Measurements from ENCODE around the gene SHISA4. TPM values are rescaled to one million over a fixed set of nuclear protein-coding genes. Genes with fewer than 3 reads are reported as not detected.
"Not testable (repeated sequence)": the region's sequence is repeated elsewhere in the genome, so short reads cannot be mapped to it uniquely, and the experiment has no call there.

The SHISA4 gene
- total and polyA plus RNA-seq, 2 donors (not counting 1 experiment from before 2014, with no cell fraction given): 0.12 TPM; not detected in 1

- H3K27me3 ChIP-seq (replicated peaks in 1 of 4; ENCODE audit: control extremely low read depth in 1 of 4, control insufficient read depth in 3 of 4, insufficient read depth in 4 of 4, low read length in 3 of 4): no peaks in the 10 kb centered on the region
- H3K4me2 ChIP-seq (replicated peaks; ENCODE audit: low read depth, low read length, poor library complexity, severe bottlenecking): no peak overlapping the region
- H4K20me1 ChIP-seq (ENCODE audit: control insufficient read depth, insufficient read depth, low read length, poor library complexity, severe bottlenecking): no peaks in the 10 kb centered on the region
- ChIA-PET CTCF (no interaction called here), POLR2A (no interaction called here)
- H3K9me3 ChIP-seq (ENCODE audit: control extremely low read depth in 1 of 3, control insufficient read depth in 2 of 3, insufficient read depth in 1 of 3, low read length in 2 of 3): no peaks in the 10 kb centered on the region
- ATAC-seq (ENCODE audit: low read depth) (no peak), DNase-seq (no peak)
- no peaks in the 10 kb centered on the region for H3K36me3 ChIP-seq (replicated peaks in 1 of 2; ENCODE audit: control extremely low read depth in 1 of 2, control insufficient read depth in 1 of 2, extremely low read depth in 1 of 2, insufficient read depth in 2 of 2, low read length in 1 of 2)
- peaks cover 5% of the 10 kb centered on the region for H3K4me1 Mint-ChIP-seq
- H2AFZ ChIP-seq (ENCODE audit: insufficient read depth, low read depth, low read length, poor library complexity, severe bottlenecking): no peak overlapping the region
- no peak overlapping the region for H3K9ac ChIP-seq (ENCODE audit: low read length)
- intact Hi-C loops (cut with micrococcal nuclease): no loop called here
- 92% methylated on average over 5 of the region's 5 CpGs for WGBS (ENCODE audit: insufficient coverage)
- TF ChIP-seq CTCF (IDR thresholded peaks at IDR 0.05) (no peak), EZH2 (IDR thresholded peaks at IDR 0.05; ENCODE audit: borderline replicate concordance, insufficient read depth, low read depth, low read length, poor library complexity, severe bottlenecking) (no peak)
- peaks cover 17% of the 10 kb centered on the region for H3K27me3 Mint-ChIP-seq
- H3K27ac ChIP-seq (ENCODE audit: low read length in 2 of 2): no peak overlapping the region
- H3K9me3 Mint-ChIP-seq (ENCODE audit: insufficient read depth): no peaks in the 10 kb centered on the region
- no peaks in the 10 kb centered on the region for H3K79me2 ChIP-seq (ENCODE audit: control insufficient read depth, insufficient read depth, low read length)
- H3K4me3 Mint-ChIP-seq: no peak overlapping the region
- no peak overlapping the region for H3K4me3 ChIP-seq (ENCODE audit: control extremely low read depth in 1 of 5, extremely low read depth in 1 of 5, insufficient read depth in 1 of 5, low read depth in 2 of 5, low read length in 4 of 5)
- H3K4me1 ChIP-seq (ENCODE audit: control insufficient read depth in 2 of 2, insufficient read depth in 2 of 2, low read length in 2 of 2): peaks cover 0 to 4% of the 10 kb centered on the region in 2 donors
- H3K27ac Mint-ChIP-seq: no peak overlapping the region
Observed at GRCh38 chr1:201900476-201900875, 11.8 kb downstream of the SHISA4 start.

DNA sequence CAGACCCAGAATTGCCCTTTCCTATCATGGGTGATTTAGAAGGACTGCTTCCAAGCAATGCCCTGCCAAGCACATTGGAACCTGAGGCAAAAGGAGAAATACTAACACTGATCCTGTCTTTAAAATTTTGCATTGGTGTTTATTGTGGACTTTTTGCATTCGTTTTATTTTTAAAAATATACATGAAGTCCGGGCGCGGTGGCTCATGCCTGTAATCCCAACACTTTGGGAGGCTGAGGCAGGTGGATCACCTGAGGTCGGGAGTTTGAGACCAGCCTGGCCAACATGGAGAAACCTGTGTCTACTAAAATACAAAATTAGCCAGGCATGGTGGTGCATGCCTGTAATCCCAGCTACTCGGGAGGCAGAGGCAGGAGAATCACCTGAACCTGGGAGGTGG, 12.3 kb downstream of the SHISA4 start:
- H3K4me1 Mint-ChIP-seq; POLR2A ChIA-PET; H4K20me1 ChIP-seq (ENCODE audit: control insufficient read depth, insufficient read depth, low read length, poor library complexity, severe bottlenecking); DNase-seq; H3K9me3 ChIP-seq (ENCODE audit: control extremely low read depth in 1 of 3, control insufficient read depth in 2 of 3, insufficient read depth in 1 of 3, low read length in 2 of 3); H3K4me1 ChIP-seq (ENCODE audit: control insufficient read depth in 2 of 2, insufficient read depth in 2 of 2, low read length in 2 of 2); H3K4me3 ChIP-seq (ENCODE audit: control extremely low read depth in 1 of 5, extremely low read depth in 1 of 5, insufficient read depth in 1 of 5, low read depth in 2 of 5, low read length in 4 of 5); H2AFZ ChIP-seq (ENCODE audit: insufficient read depth, low read depth, low read length, poor library complexity, severe bottlenecking); ATAC-seq (ENCODE audit: low read depth); H3K4me2 ChIP-seq (replicated peaks; ENCODE audit: low read depth, low read length, poor library complexity, severe bottlenecking); H3K27me3 ChIP-seq (replicated peaks in 1 of 4; ENCODE audit: control extremely low read depth in 1 of 4, control insufficient read depth in 3 of 4, insufficient read depth in 4 of 4, low read length in 3 of 4); H3K79me2 ChIP-seq (ENCODE audit: control insufficient read depth, insufficient read depth, low read length); H3K9ac ChIP-seq (ENCODE audit: low read length); H3K4me3 Mint-ChIP-seq; H3K9me3 Mint-ChIP-seq (ENCODE audit: insufficient read depth); H3K36me3 ChIP-seq (replicated peaks in 1 of 2; ENCODE audit: control extremely low read depth in 1 of 2, control insufficient read depth in 1 of 2, extremely low read depth in 1 of 2, insufficient read depth in 2 of 2, low read length in 1 of 2); CTCF ChIA-PET; intact Hi-C loops (cut with micrococcal nuclease); H3K27ac ChIP-seq (ENCODE audit: low read length in 2 of 2); H3K27ac Mint-ChIP-seq: not testable (repeated sequence)
- 67% methylated on average over 1 of the region's 6 CpGs for WGBS (ENCODE audit: insufficient coverage)
- H3K27me3 Mint-ChIP-seq: peaks cover 17% of the 10 kb centered on the region
